Measurements from ENCODE around the gene EPB41L2. TPM values are rescaled to one million over a fixed set of nuclear protein-coding genes. Genes with fewer than 3 reads are reported as not detected.

EPB41L2 gene
- total RNA-seq, 1 donor from 2014 or later: 32.3 TPM

- no peak for DNase-seq
Measured at GRCh38 chr6:130794010-130794697, 268.9 kb downstream of the EPB41L2 start.

Other genes with a start within 250 kb of the EPB41L2 start
- not detected for gene SMLR1, start 235.8 kb downstream of the EPB41L2 start, total RNA-seq
- gene AKAP7, start 72.2 kb upstream of the EPB41L2 start, total RNA-seq: 212 TPM